G401 (cell line): ENCODE measurements around the gene PTRH1. TPM values are rescaled to one million over a fixed set of nuclear protein-coding genes. Genes with fewer than 3 reads are reported as not detected.

ENCODE experiments used
- DNase-seq: peaks from one replicate; pipeline ENCODE4 v3.0.0-alpha.2; 2015; ENCODE audit warnings: low spot score
- in situ Hi-C: cut with HindIII; loops from 2 replicates; pipeline ENCODE4 v1.10.0; 2016; ENCODE audit warnings: low sequenced_read_pairs, mixed read lengths
- total RNA-seq: library from RNA; depleted of rRNA; stranded (reverse); fragments of >200 nt; shearing (Covaris generic); gene quantifications from 2 replicates; pipeline ENCODE4 v1.2.3, GENCODE V29; 2014

PTRH1 gene
- total RNA-seq, 1 experiment from 2014 or later: 33.3 TPM

GRCh38 chr9:127705577-127706379, 9.7 kb downstream of the PTRH1 start:
- in situ Hi-C loops: no loop called here

GRCh38 chr9:127703289-127703946, 12.0 kb downstream of the PTRH1 start:
- no peak for DNase-seq
- in situ Hi-C loops: no loop called here

More at GRCh38 chr9:127705577-127706379, 9.7 kb downstream of the PTRH1 start:
- DNase-seq: no peak

- DNase-seq: no peak
- in situ Hi-C loops: no loop called here
These were observed 14.7 kb downstream of the PTRH1 start for GRCh38 chr9:127700594-127701255.

- DNase-seq: no peak
- in situ Hi-C loops: no loop called here
These were observed 15.3 kb downstream of the PTRH1 start for GRCh38 chr9:127700140-127700539.

- peak; percentile 99 for DNase-seq
- in situ Hi-C loops: no loop called here
These were observed 16.3 kb downstream of the PTRH1 start for GRCh38 chr9:127698985-127699670.

DNA sequence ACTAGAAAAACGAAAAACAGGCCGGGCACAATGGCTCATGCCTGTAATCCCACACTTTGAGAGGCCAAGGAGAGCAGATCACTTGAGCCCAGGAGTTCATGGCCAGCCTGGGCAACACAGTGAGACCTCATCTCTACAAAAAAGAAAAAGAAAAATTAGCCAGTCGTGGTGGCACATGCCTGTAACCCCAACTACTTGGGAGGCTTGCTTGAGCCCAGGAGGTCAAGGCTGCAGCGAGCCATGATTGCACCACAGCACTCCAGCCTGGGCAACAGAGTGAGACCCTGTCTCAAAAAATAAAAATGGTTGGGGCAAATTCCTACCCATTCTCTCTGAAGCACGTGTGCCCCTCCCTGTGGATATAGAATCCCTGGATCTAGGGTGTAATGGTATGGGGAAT, 17.1 kb downstream of the PTRH1 start:
- no peak for DNase-seq
- in situ Hi-C loops: no loop called here

- in situ Hi-C loops: no loop called here
These were observed 17.9 kb downstream of the PTRH1 start for GRCh38 chr9:127697575-127697974.

DNA sequence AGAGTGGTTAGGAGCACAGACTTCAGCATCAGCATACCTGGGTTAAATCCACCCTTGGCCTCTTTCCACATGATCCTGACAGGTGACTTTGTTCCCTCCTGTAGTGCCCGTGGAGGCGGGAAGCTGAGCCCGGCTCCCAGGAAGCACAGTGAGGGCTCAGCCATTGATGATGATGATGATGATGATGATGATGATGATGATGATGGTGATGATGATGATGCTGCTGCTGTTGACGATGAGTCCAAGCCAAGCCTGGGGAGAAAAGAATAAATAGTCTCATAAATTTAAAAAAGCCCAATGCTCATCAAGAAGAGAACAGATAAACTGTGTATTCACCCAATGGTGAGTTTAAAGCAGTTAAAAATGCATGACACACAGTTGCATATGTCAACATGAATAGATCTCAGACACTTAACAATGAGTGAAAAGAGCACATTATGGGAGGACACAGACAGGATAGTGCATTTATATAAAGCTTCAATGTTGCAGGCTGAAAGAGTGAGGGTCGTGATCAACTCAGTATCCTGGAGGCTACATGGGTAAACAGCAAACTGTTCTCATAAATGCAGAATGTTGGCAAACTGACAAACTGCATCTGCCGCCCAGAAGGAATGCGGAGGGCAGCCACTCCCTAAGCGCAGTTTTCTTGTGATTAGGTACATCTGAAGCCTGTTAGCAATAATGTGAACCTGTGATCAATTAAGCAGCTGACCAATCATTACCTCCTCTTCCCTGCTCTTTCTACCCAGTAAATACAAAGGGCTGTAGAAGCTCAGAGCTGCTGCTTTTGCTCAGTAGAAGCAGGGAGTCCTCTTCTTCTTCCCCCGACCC, 20.4 kb downstream of the PTRH1 start:
- in situ Hi-C loops: no loop called here
- DNase-seq: peak; percentile 26

More at GRCh38 chr9:127697575-127697974, 17.9 kb downstream of the PTRH1 start:
- DNase-seq: no peak

DNA sequence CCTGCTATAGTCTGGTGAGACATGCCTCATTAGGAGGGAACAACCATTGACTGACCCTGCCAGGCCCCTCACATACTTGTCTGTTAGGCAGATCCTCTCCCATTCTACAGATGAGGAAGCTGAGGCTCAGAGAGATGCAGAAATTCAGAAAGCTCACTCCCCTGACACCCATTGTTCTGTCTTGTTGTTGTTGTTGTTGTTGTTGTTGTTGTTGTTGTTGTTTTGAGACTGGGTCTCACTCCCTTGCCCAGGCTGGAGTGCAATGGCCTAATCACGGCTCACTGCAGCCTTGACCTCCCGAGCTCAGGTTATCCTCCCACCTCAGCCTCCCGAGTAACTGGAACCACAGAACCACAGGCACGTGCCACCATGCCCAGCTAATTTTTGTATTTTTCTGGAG, 21.8 kb downstream of the PTRH1 start:
- DNase-seq: no peak
- in situ Hi-C loops: no loop called here

GRCh38 chr9:127693143-127693542, 22.3 kb downstream of the PTRH1 start:
- in situ Hi-C loops: no loop called here
- no peak for DNase-seq

DNA sequence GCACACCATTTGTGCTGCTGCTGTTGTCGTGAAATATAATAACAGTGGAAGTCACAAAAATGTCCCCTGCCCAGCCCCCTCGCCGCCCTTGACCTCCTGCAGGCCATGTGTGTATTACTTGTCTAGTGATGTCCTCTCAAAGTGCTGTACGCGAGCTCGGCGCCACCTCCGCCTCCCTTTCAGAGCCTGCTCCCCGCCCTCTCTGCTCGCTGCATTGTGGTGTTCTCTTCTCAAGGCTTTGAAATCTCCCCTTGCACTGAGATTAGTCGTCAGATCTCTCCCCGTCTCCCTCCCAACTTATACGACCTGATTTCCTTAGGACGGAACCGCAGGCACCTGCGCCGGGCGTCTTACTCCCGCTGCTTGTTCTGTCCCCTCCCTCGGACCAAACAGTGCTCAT, 23.4 kb downstream of the PTRH1 start:
- no peak for DNase-seq
- in situ Hi-C loops: no loop called here

DNA sequence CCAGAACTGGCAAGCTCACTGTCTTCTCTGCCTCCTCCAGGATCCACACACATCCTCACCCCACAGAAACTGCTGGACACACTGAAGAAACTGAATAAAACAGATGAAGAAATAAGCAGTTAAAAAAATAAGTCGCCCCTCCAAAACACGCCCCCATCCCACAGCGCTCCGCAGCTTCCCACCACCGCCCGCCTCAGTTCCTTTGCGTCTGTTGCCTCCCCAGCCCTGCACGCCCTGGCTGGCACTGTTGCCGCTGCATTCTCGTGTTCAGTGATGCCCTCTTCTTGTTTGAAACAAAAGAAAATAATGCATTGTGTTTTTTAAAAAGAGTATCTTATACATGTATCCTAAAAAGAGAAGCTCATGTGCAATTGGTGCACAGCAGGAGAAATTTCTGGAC, 24.7 kb downstream of the PTRH1 start:
- no peak for DNase-seq
- in situ Hi-C loops: no loop called here

DNA sequence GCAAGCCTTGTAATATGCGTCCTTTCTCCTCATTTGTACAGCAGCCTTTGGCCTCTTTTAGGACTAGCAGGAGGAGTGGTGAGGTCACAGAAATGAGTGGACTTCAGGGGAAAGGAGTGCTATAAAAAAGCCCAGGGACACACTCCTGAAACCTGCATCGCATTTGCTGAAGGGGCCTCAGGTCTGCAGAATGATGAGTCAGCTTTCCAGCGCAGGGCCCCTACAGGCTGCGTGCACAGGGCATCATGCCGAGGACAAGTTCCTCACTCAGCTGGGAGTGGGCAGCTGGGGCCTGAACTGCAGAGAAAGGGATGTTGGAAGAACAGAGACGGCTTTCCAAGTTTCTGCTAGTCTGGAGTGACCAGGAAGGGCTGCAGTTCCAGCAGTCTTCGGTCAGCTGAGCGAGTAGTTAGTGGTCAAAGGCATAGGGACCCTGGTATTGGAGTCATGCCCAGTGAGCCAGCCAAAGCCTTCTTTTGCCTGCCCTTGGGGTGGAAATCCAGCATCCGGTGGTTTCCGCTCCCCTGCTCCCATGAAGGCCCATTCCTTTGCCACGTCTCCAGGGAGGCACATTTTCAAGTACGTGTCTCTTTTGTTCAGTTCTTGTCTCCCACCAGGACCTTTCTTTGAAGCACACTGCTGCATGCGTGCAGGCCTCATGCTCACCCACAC, 26.0 kb downstream of the PTRH1 start:
- in situ Hi-C loops: no loop called here
- no peak for DNase-seq

GRCh38 chr9:127686461-127687393, 28.7 kb downstream of the PTRH1 start:
- no peak for DNase-seq
- in situ Hi-C loops: no loop called here

DNA sequence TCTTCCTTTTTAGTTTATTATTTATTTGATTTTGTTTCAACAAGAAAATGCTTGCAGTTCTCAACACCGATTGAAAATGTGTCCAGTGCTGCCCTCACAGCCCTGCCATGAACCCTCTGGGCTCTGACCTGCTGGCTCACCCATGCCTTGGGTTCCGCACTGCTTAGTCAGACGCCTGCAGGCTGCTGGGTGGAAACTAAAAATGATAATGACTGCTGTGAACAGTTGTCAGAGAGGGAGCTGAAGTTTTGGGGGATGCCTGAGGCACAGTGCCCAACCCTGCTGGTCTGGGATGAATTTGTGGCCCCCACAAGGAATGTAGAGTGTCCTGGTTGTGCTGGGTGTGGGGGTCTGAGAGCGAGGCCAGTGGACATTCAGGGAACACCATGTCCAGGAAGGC, 30.9 kb downstream of the PTRH1 start:
- in situ Hi-C loops: no loop called here
- no peak for DNase-seq

- in situ Hi-C loops: no loop called here
- no peak for DNase-seq
These were observed 31.7 kb downstream of the PTRH1 start for GRCh38 chr9:127683723-127684122.

- DNase-seq: peak; percentile 39
- in situ Hi-C loops: no loop called here
These were observed 32.9 kb downstream of the PTRH1 start for GRCh38 chr9:127682351-127683136.
